Stimulated activated memory B cell treated with anti-CD40 and anti-IgM and Interleukin-4, amounts not matched to agents 10 μg/mL and 1 μg/mL and 100 μg/mL, for 72 hours (primary cell): ENCODE results near the gene ZSCAN10.
A peak's percentile ranks its signal among the peaks of the same experiment; 100 is the strongest.
"Not testable (repeated sequence)": the region's sequence is repeated elsewhere in the genome, so short reads cannot be mapped to it uniquely, and the experiment has no call there.

Source experiments
- ATAC-seq: fragments of 150-1000 bp; cut with Tn5 transposase; 2 replicates; pipeline ENCODE4 v1.10.0; 2021
- H3K27ac Mint-ChIP-seq: one replicate; pipeline ENCODE4 v1.8.0; 2022; ENCODE audit warnings: mild to moderate bottlenecking, mixed read lengths
- H3K27me3 Mint-ChIP-seq: one replicate; pipeline ENCODE4 v1.8.0; 2022; ENCODE audit warnings: mixed read lengths
- H3K36me3 Mint-ChIP-seq: one replicate; pipeline ENCODE4 v1.8.0; 2022; ENCODE audit warnings: mixed read lengths
- H3K4me1 Mint-ChIP-seq: one replicate; pipeline ENCODE4 v1.8.0; 2022; ENCODE audit warnings: mixed read lengths
- H3K4me3 Mint-ChIP-seq: one replicate; pipeline ENCODE4 v1.8.0; 2022; ENCODE audit warnings: mild to moderate bottlenecking, moderate library complexity, mixed read lengths
- H3K9me3 Mint-ChIP-seq: one replicate; pipeline ENCODE4 v1.8.0; 2022; ENCODE audit warnings: mixed read lengths

The ZSCAN10 gene

DNA sequence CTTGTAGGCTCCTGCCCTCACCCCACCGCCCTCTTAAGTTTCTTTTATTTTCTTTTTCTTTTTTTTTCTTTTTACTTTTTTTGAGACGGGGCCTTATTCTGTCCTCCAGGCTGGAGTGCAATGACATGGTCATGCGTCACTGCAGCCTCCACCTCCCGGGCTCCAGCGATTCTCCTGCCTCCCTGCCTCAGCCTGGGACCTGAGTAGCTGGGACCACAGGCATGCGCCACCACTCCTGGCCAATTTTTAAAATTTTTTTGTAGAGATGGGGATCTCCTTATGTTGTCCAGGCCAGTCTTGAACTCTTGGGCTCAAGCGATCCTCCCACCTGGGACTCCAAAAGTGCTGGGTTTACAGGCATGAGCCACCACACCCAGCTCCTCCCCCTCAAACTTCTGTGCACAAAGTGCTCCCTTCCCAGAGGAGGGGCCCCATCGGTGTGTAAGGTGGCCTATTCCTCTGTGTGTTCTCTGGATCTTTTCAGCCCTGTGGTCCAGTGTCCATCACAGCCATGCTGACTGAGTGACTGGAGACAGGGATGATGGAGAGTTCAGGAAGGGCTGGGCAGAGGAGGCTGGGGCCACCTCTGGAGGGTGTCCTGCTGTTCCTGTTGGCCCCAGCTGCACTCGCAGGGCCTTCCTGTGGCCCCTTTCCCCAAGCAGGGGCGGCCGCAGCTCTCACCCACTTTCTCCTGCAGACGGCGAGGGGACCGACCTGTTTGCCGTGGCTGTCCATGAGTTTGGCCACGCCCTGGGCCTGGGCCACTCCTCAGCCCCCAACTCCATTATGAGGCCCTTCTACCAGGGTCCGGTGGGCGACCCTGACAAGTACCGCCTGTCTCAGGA, 42.5 kb downstream of the ZSCAN10 start:
- Mint-ChIP-seq H3K27ac (no peak overlapping the region), H3K4me1 (peaks cover 30% of the 10 kb centered on the region), H3K9me3 (no peaks in the 10 kb centered on the region), H3K4me3 (no peak overlapping the region), H3K27me3 (no peaks in the 10 kb centered on the region), H3K36me3 (peaks cover 9% of the 10 kb centered on the region)
- no peak for ATAC-seq

DNA sequence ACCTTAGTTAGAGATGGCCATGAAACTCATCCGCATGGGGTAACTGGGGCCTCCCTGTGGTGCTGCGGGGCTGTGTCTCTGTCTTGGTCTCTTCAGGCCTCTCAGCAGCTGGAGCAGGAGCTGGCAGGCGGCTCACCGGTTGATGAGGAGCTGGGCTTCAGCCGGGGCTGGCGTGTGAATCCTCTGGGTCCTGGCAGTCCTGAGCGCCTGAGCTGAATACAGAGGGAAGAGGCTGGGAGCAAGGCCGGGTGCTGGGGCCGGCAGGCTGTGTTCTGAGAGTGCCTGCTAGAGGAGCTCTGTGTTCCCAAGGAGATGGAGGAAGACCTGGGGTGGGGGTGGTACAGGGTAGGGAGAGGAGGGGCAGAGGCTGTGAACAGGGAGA, 43.4 kb downstream of the ZSCAN10 start:
- H3K4me1 Mint-ChIP-seq, result peaks cover 30% of the 10 kb centered on the region
- not testable (repeated sequence) for H3K27me3 Mint-ChIP-seq, H3K4me3 Mint-ChIP-seq, H3K27ac Mint-ChIP-seq, H3K9me3 Mint-ChIP-seq, H3K36me3 Mint-ChIP-seq, ATAC-seq

DNA sequence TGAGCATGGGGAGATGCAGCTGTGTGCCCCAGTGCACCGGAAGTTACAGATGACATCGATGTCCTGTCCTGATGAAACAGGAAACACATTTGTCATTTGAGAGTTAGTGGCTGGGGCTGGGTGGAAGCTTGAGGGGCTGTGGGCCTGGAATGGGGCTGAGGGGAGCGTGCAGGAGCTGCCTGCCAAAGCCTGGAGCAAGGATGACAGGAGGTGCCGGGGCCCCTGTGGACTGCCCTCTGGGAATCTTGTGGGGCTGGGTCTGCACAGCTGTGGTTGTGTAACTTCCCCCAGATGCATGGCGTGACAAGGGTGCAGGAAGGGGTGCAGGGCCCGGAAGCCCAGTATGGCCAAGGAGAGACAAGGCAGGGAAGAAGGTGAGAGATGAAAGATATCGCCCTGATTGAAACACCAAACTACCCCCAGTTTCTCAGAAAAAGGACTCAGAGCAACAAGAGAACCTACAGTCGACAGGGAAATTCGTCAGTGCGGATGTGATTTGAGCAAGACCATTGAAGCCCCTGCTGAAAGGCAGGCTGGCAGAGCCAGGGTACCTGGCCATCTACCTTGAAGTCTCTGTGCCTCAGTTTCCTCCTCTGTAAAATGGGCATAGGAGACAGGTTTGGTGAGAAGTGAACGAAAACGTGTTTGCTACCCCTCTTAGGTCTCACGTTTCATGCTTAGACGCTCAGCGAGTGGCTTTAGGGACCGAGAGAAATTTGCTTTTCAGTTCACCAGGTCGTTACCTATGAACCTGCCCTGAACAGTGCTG, 43.9 kb downstream of the ZSCAN10 start:
- H3K27me3 Mint-ChIP-seq, result no peaks in the 10 kb centered on the region
- no peaks in the 10 kb centered on the region for H3K9me3 Mint-ChIP-seq
- H3K4me1 Mint-ChIP-seq, result peaks cover 30% of the 10 kb centered on the region
- no peak overlapping the region for H3K4me3 Mint-ChIP-seq
- H3K27ac Mint-ChIP-seq, result no peak overlapping the region
- H3K36me3 Mint-ChIP-seq, result peaks cover 9% of the 10 kb centered on the region
- no peak for ATAC-seq

DNA sequence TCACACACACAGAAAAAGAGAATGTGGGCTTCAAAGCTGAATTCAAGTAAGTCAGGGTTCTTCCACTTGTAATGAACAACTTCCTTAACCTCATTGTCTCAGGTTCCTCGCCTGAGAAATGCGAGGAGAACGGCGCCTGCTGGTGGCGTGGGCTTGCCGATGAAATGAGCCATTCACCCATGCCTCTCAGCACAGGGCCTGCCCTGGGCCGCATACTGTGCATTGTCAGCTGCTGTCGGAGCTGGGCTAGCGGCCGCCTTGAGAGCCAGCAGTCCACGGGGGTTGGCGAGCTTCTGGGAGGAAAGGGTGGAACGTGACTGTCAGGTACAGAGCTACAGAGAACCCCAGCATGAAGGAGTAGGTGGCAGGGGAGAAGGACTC, 45.8 kb downstream of the ZSCAN10 start:
- not testable (repeated sequence) for H3K9me3 Mint-ChIP-seq, H3K27ac Mint-ChIP-seq, H3K4me3 Mint-ChIP-seq, ATAC-seq, H3K36me3 Mint-ChIP-seq
- Mint-ChIP-seq H3K4me1 (peaks cover 26% of the 10 kb centered on the region), H3K27me3 (peaks cover 12% of the 10 kb centered on the region)

DNA sequence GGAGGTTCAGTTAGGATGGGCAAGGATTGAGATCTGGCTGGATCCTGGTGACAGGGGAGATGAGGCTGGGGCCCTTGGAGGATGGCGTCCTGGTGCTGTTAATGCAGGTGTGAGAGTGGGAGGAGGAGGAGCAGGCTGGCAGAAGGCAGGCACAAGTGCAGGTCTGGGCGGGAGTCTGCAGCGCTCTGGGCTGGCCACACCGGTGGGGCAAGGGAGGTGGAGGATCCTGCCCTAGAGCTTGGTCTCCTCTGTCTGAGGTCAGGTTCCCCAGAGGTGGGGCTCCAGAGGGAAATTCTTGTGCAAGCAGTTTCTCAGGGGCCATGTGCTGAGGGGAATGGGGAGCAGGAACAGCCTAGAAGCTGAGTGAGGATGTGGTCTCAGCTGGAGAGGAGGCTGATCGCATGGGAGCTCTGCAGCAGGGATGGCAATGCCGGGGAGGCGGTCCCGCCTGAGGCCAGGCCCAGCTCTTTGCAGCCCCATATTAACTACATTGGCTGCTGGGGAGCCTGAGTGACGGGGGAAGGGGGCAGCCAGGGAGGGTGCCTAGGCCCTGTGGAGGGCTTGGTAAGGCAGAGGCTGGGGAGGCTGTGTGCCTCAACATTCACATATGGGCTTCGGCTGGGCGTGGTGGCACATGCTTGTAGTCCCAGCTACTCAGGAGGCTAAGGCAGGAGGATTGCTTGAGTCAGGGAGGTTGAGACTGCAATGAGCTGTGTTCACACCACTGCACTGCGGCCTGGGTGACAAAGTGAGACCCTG, 46.3 kb downstream of the ZSCAN10 start:
- H3K27ac Mint-ChIP-seq, H3K36me3 Mint-ChIP-seq, ATAC-seq, H3K9me3 Mint-ChIP-seq, H3K4me3 Mint-ChIP-seq: not testable (repeated sequence)
- Mint-ChIP-seq H3K4me1 (peaks cover 29% of the 10 kb centered on the region), H3K27me3 (peaks cover 18% of the 10 kb centered on the region)

DNA sequence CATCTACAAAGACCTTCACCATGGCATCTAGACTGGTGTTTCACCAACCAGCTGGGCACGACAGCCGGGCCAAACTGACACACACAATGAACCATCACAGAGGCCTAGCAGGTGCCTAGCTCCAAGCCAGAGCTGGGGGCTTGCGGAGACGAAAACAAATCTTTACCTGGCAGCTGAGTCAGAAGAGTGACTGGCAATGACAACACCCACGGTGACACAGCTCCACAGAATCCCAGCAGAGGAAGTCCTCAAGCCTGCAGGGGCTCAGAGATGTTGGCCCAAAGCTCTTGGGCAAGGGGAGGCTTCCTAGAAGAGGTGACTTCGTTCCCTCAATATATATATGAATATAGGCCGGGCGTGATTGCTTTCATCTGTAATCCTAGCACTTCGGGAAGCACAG, 47.6 kb downstream of the ZSCAN10 start:
- H3K27ac Mint-ChIP-seq, result no peak overlapping the region
- H3K4me1 Mint-ChIP-seq, result peaks cover 29% of the 10 kb centered on the region
- H3K9me3 Mint-ChIP-seq, result no peaks in the 10 kb centered on the region
- ATAC-seq, result no peak
- peaks cover 18% of the 10 kb centered on the region for H3K27me3 Mint-ChIP-seq
- no peak overlapping the region for H3K4me3 Mint-ChIP-seq
- H3K36me3 Mint-ChIP-seq, result peaks cover 9% of the 10 kb centered on the region

DNA sequence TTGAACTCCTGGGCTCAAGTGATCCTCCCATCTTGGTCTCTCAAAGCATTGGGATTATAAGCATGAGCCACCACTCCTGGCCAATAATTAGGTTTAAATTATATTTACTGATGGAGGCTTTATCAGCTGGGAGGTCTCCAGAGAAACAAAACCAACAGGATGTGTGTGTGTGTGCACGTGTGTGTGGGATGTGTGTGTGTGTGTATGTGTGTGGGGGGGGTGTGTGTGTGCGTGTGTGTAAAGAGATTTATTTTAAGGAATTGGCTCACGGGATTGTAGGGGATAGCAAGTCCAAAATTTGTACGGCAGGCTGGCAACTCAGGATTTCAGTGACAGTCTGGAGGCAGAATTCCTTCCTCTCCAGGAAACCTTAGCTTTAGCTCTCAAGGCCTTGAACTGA, 48.1 kb downstream of the ZSCAN10 start:
- no peak overlapping the region for H3K27ac Mint-ChIP-seq
- peaks cover 30% of the 10 kb centered on the region for H3K4me1 Mint-ChIP-seq
- no peak for ATAC-seq

DNA sequence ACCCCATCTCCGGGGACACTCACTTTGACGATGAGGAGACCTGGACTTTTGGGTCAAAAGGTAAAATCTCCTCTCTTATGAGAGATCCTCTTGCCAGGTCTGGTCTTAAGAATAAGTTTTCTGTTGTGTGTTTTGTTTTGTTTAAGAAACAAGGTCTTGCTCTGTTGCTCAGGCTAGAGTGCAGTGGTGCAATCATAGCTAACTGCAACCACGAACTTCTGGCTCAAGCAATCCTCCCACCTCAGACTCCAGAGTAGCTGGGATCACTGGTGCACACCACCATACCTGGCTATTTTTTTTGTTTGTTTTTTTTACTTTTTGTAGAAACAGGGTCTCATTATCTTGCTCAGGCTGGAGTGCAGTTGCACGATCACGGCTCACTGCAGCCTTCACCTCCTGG, 48.6 kb downstream of the ZSCAN10 start:
- Mint-ChIP-seq H3K27me3 (peaks cover 21% of the 10 kb centered on the region), H3K27ac (no peak overlapping the region), H3K9me3 (no peaks in the 10 kb centered on the region), H3K36me3 (peaks cover 9% of the 10 kb centered on the region), H3K4me1 (peaks cover 30% of the 10 kb centered on the region), H3K4me3 (no peak overlapping the region)
- ATAC-seq, result no peak

More for the DNA sequence above, 48.1 kb downstream of the ZSCAN10 start:
- H3K27me3 Mint-ChIP-seq, result peaks cover 18% of the 10 kb centered on the region
- no peaks in the 10 kb centered on the region for H3K9me3 Mint-ChIP-seq
- no peak overlapping the region for H3K4me3 Mint-ChIP-seq
- H3K36me3 Mint-ChIP-seq, result peaks cover 9% of the 10 kb centered on the region

DNA sequence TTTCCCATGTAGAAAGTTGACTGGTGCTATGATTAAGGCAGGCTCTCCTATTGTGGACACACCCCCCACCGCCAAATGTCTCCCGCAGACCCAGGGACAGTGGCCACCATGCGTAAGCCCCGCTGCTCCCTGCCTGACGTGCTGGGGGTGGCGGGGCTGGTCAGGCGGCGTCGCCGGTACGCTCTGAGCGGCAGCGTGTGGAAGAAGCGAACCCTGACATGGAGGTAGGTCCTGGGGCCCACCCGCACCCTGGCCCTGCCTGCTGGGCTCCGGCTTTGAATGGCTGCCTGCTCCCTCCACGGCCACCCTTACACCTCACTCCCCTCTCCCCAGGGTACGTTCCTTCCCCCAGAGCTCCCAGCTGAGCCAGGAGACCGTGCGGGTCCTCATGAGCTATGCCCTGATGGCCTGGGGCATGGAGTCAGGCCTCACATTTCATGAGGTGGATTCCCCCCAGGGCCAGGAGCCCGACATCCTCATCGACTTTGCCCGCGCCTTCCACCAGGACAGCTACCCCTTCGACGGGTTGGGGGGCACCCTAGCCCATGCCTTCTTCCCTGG, 49.1 kb downstream of the ZSCAN10 start:
- peaks cover 30% of the 10 kb centered on the region for H3K4me1 Mint-ChIP-seq

DNA sequence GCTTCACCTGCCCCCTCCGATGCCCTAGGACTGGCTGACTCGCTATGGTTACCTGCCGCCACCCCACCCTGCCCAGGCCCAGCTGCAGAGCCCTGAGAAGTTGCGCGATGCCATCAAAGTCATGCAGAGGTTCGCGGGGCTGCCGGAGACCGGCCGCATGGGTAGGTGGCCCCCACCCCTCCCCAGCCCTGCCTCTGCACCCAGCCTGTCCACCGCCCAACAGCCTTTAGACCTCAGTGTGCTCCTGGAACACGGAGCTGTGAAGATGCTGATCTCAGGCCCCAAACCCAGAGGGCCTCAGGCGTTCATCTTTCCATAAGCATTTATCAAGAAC, 51.7 kb downstream of the ZSCAN10 start:
- Mint-ChIP-seq H3K36me3 (no peaks in the 10 kb centered on the region), H3K9me3 (no peaks in the 10 kb centered on the region), H3K27me3 (peaks cover 50% of the 10 kb centered on the region), H3K4me3 (no peak overlapping the region), H3K27ac (no peak overlapping the region), H3K4me1 (peaks cover 23% of the 10 kb centered on the region)
- ATAC-seq, result no peak

More for the DNA sequence above, 49.1 kb downstream of the ZSCAN10 start:
- Mint-ChIP-seq H3K36me3 (peaks cover 9% of the 10 kb centered on the region), H3K9me3 (no peaks in the 10 kb centered on the region), H3K27ac (no peak overlapping the region), H3K27me3 (peaks cover 26% of the 10 kb centered on the region), H3K4me3 (no peak overlapping the region)
- no peak for ATAC-seq

DNA sequence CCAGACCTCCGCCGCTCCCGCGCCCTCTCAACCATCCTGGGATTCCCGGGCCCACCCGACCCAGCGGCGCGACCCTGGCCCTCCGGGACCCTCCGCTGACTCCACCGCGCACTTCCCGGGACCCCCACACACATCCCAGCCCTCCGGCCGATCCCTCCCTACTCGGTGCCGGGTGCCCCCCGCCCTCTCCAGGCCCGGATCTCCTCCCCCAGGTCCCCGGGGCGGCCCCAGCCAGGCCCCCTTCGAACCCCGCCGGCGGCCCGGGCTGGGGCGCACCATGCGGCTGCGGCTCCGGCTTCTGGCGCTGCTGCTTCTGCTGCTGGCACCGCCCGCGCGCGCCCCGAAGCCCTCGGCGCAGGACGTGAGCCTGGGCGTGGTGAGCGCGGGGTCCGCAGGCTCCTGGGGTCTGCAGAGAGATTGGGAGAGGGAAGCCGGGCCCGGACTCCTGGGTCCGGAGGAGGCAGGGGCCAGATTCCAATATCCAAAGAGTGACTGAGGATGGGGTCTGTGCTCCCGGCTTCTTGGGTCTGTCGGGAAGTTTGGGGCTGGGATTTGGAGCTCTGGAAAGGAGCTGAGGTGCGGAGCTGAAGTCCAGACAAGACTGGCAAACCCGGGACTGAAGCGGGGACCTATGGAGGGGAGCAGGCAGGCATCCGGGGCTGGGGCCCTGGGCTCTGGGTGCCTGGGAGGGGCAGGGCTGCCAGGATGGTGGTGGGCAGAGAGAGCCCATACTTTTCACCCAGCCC, 52.3 kb downstream of the ZSCAN10 start:
- H3K4me3 Mint-ChIP-seq, result peak overlapping the region; percentile 15
- no peaks in the 10 kb centered on the region for H3K9me3 Mint-ChIP-seq
- H3K27ac Mint-ChIP-seq, result no peak overlapping the region
- H3K4me1 Mint-ChIP-seq, result peaks cover 23% of the 10 kb centered on the region
- H3K36me3 Mint-ChIP-seq, result no peaks in the 10 kb centered on the region
- peaks cover 50% of the 10 kb centered on the region for H3K27me3 Mint-ChIP-seq
- ATAC-seq, result no peak

DNA sequence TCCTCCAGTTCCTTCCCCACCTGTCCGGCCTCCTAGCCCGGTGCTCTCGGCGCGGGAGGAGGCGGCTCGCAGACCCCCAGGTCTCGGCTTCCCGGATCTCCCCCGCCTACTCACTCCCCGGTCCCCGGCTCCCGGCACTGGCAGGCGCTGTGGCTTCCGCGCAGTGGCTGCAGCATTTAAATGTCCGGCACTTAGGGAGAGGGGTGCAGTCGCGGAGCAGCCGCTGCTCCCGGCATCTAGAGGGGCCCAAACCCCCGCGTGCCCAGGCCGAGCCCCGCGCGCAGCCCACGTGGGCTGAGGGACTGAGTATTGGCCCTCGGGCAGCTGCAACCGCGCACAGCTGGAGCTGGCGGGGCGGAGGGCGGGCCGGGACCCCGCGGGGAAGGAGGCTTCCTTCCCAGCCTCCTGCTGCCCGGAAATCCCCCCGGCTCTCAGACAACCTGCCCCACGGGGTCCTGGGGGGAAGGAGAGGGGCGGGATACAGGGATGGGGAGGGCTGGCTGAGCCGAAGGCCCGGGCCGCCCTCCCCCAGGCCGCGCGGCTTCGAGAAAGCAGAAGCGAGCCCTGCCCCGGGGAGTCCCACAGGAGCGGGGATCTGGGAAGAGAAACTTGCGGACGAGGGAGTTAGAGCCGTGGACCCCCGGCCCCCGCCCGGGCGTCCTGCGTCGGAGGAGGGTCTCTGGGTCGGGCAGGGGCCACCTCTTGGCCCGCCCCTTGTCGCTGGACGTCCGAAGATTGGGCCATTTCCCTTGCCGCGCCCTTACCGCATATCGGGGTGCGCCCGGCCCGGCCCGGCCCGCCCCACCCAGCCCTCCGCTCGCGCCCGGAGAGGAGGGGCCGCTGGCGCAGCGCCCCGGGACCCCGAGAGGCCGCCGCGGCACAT, 53.1 kb downstream of the ZSCAN10 start, which contains the start of gene MMP25:
Gene MMP25 (plus strand): TSS at position 804 of the 883 bp plus-strand sequence. CDS start 357 bp downstream, outside the sequence.
- no peak within 1 kb of the TSS for H3K27ac Mint-ChIP-seq
- peaks cover 23% of the 10 kb centered on the region for H3K4me1 Mint-ChIP-seq
- peak; percentile 84 for ATAC-seq
- H3K27me3 Mint-ChIP-seq, result peaks cover 54% of the 10 kb centered on the region
- peak within 1 kb of the TSS; percentile 70 for H3K4me3 Mint-ChIP-seq
- H3K9me3 Mint-ChIP-seq, result no peaks in the 10 kb centered on the region
- H3K36me3 Mint-ChIP-seq, result no peaks in the 10 kb centered on the region

DNA sequence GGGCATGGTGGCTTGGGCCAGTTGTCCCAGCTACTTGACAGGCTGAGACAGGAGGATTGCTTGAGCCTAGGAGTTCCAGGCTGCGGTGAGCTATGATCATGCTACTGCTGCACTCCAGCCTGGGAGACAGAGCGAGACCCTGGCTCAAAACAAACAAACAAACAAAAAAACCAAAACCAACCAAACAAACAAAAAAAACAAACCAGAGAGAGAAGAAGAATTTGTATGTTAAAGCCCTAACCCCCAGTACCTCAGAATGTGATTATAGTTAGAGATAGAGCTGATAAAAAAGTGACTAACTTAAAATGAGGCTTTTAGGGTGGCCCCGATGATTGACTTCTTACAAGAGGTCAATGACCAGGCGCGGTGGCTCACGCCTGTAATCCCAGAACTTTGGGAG, 54.4 kb downstream of the ZSCAN10 start:
- no peaks in the 10 kb centered on the region for H3K9me3 Mint-ChIP-seq
- H3K4me3 Mint-ChIP-seq, result peak overlapping the region; percentile 70
- peaks cover 23% of the 10 kb centered on the region for H3K4me1 Mint-ChIP-seq
- no peaks in the 10 kb centered on the region for H3K36me3 Mint-ChIP-seq
- ATAC-seq, result no peak
- peak overlapping the region; percentile 18 for H3K27ac Mint-ChIP-seq
- H3K27me3 Mint-ChIP-seq, result peaks cover 67% of the 10 kb centered on the region

DNA sequence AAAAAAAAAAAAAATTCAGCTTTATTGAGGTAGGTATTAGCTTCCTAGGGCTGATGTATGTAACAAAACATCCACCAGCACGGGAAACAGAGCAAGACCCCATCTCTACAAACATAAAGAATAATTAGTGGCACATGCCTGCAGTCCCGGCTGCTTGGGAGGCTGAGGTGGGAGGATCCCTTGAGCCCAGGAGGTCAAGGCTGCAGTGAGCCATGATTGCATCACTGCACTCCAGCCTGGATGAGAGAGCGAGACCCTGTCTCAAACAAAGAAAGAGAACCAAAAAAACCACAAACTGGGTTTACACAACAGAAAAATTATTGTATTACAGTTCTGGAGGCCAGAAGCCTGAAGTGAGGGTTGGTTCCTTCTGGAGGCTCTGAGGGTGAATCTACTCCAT, 56.7 kb downstream of the ZSCAN10 start:
- Mint-ChIP-seq H3K27ac (no peak overlapping the region), H3K36me3 (no peaks in the 10 kb centered on the region), H3K9me3 (no peaks in the 10 kb centered on the region), H3K27me3 (peaks cover 71% of the 10 kb centered on the region), H3K4me1 (peaks cover 17% of the 10 kb centered on the region), H3K4me3 (no peak overlapping the region)
- no peak for ATAC-seq
